Endometrial microvascular endothelial cells (primary cell): ENCODE measurements around the gene PKP4. TPM values are rescaled to one million over a fixed set of nuclear protein-coding genes. Genes with fewer than 3 reads are reported as not detected.

Source experiments
- in situ Hi-C: cut with HindIII; loops from 2 replicates; pipeline ENCODE4 v1.10.0; 2017; ENCODE audit warnings: low sequenced_read_pairs, low pct_unique_long_range_greater_than_20kb; ENCODE audit errors: inconsistent ontology term
- total RNA-seq: library from RNA; depleted of rRNA; stranded (reverse); fragments of >200 nt; gene quantifications from one replicate; pipeline ENCODE4 v1.2.3, GENCODE V29; 2015; ENCODE audit errors: inconsistent ontology term

Gene PKP4
- total RNA-seq, 1 donor from 2014 or later = 32.3 TPM

DNA sequence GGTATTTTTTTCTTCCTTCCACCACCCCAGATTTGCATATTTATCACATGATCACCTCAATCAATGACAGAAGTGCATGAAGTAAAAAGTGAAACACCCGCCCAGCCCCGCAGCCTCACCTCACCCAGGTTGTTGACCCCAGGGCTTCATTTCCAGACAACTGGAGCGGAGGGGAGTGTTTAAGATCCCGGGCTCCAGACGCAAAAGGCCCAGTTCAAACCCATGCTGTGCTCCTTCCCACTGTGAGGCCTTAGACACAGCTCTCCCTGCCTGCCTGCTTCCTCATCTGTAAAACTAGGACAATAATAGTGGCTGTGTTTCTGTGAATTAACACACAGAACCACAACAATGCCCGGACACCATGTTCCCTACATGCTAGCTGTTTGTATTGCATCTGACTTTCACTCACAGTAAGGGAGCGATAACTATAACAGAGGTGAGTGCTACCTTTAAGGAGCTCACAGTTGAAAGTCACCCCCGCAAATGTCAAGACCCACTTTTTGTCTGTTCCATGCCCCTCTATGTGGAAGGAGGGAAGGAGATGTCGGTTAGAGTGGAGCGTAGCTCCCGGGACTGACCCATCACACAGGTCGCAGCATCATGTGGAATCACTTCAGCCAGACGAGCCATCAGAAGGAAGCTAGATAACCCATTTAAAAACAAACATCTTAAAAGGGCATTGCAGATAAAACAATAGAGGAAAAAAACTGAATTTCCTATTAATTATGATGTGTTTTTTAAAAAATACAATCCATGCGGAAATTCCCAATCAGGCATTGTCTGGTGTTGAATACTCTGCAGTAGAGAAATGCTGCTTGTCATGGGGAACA lies 260.8 kb downstream of the PKP4 start:
- in situ Hi-C loops = no loop called here

DNA sequence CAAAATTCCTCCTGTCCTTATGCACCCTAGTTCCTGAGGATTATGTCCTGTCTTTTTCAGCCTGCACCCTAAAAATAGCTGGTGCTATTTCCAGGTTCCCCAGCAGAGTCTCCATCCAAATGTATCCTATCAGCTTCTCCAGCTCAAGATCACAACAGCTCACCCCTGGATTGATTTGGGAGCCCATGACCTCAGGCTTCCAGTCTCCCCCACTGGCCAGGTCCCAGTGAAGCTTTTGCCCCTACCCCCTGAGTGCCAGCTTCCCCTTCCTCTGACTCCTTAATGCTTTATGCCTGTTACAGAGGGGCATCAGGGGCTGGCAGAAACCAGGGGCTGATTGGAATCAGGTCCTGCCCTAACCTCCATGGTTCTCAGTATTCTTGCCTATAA lies 261.4 kb downstream of the PKP4 start:
- in situ Hi-C loops = no loop called here

DNA sequence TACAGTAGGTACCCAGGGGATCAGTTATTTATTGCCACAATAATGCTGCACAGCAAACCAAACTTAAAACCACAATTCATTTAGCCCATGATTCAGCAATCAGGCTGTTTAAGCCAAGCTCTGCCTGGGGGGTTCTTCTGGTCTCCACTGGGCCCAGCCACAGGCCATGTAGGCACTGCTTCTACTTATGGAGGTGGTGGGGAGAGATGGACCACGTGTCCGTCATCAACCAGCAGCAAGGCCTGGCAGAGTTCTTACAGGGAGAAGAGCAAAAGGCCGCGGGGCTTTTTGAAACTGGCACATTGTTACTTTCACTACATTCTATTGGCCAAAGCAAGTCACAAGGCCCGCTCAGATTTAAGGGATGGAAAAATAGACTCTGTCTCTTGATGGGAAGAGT lies 262.1 kb downstream of the PKP4 start:
- in situ Hi-C loops = no loop called here

DNA sequence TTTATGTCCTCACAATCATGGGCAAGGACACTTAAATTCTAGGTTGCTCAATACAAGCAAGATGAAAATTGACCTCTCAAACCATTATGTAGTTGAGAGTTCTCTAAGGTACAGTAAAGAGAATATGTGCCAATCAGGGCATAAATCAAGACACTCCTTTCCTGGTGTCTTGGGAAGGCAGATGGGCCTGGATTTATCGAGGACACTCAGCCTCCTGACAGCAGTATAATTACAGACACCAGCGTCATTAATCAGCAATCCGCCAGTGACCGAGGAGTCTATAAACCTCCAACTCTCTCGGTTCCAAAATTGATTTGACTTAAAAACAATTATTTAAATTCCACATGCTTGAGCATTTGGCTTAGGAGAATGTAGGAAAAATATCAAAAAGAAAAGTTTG lies 262.7 kb downstream of the PKP4 start:
- in situ Hi-C loops = no loop called here

DNA sequence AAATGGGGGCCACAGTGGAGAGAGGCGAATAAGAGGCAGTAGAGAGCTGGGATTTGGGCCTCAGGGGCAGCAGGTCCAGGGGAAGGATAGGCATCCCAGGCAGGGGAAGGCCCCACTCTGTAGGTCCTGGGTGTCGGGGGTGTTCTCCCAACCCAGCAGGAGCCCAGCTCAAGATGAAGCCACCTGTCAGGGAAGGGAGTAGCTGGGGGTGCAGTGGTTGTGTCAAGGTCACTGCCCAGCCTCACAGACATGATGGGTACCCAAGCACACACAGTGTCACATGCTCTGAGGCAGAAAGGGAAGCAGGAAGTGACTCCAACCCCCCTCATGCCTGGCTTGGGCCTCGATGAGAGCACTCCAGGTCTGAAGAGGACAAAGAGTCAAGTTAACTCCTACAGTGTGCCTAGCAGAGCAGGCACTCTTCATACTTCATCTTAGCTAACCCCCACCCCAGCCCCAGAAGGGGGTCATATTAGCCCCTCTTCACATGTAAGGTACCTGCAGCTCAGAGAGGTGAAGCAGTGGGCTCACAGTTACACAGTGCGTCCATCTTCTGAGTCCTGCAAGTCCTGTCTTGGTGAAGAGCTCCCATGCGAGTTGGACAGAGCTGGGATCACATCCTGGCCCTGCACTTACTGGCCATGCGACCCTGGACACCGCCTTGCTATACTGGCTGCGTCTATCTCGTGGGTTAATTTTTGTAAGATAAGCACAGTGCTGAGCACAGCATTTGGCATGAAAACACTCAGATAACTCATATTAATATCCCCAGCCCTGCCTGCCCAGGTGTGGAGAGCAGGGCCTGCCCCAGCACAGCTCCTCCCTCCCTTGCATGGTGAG lies 265.7 kb downstream of the PKP4 start:
- in situ Hi-C loops = no loop called here

DNA sequence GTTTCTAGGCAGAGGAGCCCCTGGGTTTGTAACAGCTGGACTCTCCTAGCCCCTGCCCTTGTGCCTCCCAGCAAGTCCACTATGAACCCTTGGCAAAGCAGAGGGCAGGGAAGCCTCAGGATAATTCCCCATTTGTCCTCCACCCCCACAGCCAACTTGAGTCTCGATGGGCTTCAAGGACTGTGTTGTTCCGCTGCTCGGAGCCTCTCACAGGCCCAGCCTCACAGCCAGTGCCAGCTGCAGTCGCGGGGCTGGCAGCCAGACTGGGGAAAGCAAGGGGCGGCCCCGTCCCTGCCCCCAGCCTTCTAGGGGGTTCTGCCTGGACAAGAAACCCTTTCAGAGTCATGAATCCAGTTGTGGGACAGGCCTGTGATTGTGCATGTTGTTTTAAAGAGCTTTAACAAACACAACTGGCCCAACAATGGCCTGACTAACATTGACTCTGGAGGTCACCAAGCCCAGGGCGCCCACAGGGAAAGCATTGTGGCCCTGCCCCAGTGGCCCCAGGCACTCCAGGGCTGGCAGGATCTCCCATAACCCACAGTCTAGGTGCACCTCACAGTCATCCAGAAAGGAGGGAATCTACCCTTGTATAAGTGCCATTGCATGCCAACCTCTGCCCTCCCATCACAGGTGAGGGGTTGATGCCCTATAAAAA lies 266.6 kb downstream of the PKP4 start:
- in situ Hi-C loops = no loop called here

DNA sequence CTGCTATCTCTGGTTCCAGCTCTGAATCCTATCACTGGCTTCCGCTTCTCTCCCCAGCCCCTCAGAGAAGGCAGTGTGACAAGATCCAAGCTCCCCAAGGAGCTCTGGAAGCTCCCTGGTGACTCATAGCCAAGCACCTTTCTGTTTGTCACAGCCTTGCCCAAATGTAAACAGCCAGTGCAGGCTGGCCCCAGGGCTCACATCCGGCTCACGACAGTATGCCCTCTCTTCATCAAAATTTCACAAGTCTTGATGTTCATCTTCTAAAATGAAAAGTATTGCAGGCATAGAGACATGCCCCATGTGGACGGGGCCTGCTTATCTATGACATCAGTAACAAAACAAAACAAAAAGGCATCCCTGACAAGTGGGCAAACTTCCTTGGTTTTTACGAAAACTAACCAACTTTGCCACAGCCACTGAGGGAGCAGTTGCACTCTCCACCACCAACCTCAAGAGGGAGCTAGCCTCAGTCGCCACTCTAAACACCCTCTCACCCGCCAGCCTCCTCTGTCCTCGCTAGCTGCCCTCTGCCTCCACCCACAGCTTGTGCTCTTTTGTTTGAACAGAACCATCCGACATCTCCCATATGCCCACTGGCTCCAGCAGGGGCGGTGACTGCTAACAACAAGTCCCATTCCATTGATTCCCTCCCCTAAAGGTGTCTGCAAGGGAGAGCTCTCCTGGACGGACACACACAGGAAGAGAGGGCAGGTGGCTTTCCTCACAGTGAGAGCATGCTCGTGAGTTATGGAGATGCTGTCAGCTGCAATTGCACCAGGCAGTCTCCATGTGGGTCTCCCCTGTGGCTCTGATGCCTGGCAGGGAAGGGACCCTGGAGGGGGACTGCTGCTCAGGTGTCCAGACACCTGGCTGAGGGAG lies 267.4 kb downstream of the PKP4 start:
- in situ Hi-C loops = no loop called here

DNA sequence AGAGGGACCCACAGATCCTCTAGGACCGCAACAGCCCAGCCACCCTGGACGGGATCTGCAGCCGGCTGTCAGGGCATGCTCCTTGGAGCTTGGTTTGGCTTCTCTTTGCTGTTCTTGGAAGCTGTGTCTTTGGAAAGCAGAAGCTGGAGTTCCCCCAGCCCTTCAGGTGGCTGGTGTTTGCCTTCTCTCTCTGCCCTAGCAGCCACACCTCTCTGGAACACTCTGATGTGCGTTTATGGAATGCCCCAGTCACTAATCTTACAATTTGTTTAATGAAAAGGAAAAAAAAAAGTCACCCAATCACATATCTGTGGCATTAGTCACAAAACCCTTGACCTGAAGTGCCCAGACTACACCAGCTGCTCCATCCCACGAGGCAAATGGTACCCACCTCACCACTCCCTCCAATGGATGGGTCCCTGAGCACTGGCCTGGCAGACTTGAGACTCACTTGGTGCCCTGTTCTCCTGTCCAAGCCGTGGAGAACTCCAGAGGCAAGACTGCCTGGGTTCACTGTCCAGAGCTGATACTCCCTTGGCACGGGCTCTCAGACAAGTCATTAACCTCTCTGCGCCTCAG lies 268.1 kb downstream of the PKP4 start:
- in situ Hi-C loops = loop anchor here (25.0 kb wide), 2 partner anchors 113 to 513 kb away; no protein-coding TSS in a partner anchor

DNA sequence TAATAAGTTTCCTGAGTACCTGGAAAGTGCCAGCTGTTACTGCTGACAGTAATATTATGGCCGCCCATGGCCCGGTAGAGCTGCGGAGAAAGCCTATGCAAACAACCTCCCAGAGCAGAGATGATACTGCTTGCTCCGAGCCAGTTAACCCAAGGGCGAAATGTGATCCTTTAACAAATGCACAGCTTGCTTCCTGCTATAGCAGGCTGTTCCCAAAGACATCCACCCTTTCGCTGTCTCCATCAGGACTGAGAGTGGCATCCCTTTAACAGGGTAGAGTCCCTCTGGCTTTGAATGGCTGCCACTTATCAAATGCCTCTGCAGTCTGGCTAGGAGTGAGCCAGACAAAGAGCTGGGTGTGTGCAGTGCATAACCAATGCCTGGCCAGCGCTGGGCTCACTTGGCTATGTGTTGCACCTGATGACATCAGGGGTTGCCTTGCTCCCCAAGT lies 268.7 kb downstream of the PKP4 start:
- in situ Hi-C loops = loop anchor here (25.0 kb wide), 2 partner anchors 113 to 513 kb away; no protein-coding TSS in a partner anchor

DNA sequence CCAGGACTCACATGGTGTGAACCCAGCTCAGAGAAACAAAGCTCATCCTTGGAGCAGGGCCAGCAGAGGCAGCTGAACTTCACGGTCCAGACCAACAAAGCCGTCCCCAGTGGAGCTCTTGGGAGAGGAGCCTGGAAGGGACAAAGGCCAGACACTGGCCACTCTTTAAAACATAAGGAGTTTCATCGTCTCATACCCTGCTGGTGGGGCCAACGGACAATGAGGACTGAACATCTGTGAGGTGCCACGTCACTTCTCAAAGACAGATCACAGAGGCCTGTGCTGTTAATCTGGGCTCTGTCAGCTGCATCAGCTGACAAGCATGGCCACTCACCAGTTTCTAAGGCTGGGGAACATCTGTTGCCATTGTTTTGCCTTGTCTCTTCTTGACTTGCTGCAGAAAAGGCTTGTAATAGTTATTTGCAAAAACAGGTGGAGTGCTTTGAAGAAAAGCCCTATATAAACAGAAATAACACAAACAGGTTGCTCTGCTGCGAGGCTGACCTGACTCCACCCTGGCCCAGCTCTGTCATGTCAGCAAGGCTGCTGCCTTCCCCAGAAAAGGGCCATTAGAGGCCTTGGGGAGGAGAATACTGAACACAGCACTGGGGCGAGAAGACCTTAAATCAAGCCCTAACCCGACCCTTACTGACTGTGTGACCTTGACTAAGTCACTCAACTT lies 270.3 kb downstream of the PKP4 start:
- in situ Hi-C loops = loop anchor here (25.0 kb wide), 2 partner anchors 115 to 515 kb away; no protein-coding TSS in a partner anchor

DNA sequence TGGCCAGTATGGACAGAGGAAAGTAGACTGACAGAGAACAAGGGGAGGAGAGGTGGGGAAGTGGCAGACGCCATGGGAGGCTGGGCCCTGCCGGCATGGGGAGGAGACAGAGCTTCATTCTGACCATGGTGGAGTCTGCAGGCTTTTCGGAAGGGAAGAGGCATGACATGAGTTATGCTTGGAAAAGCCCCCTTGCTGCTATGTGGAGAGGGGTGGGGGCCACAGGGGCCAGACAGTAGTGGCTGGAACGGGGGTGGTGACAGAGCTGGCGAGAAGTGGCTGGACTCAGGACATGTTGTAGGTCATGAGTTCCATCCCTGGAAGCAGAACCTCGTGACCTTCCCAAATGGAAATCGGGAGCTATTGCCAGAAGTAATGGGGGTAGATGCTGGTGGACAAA lies 271.7 kb downstream of the PKP4 start:
- in situ Hi-C loops = loop anchor here (25.0 kb wide), 2 partner anchors 116 to 516 kb away; no protein-coding TSS in a partner anchor

DNA sequence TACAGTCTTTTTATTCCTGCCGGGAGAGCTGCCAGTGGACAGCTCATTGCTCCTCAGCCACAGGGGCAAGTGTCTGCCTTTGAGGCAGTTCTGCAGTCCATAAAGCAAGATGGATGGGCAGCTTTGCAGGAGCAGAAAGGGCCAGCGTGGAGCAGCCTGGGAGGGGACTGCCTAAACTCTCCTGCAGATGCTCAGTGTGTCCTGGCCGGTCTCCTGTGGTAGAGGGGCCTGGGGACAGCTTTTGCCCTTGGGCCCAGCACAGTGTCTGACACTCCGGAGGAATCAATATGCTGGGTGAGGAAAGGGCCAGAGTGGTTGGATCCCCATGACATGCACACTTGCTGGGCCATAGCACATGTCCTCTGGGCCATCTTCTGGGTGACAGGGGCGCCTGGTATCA lies 272.7 kb downstream of the PKP4 start:
- in situ Hi-C loops = loop anchor here (25.0 kb wide), 2 partner anchors 117 to 517 kb away; no protein-coding TSS in a partner anchor

DNA sequence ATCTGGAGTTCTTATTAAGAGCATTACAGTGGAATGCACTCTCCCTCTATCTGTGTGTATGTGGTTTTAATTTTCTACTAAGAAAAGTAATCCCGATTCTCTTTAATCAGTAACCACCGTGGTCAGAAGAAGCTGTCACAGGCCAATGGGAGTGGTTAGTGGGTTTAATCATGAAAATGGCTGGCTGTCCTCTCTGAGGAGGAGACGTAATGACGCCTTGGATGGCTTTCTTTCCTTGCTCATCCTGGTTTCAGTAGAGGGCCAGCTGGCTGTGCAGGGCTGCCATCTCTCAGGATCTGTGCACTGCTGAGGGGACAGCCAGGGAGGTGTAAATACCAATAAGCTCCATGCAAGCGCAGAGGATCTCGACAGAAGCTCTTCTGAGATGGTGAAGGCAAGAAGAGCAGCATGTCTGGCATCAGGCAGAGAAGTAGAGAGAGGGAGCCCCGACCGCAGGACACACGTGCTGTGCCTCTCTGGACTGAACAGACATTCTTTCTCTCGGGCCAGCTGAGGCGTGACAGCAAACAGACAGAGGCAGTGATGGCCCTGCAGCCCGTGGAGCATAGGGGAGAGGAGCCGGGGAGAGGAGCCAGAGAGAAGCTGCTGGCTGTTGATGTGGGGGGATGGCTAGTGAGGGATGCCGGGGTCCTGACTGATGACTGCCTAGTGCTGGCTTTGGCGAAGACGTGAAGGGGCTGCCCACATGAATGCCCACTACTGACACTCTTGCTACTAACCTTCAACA lies 273.3 kb downstream of the PKP4 start:
- in situ Hi-C loops = loop anchor here (25.0 kb wide), 2 partner anchors 118 to 518 kb away; no protein-coding TSS in a partner anchor

DNA sequence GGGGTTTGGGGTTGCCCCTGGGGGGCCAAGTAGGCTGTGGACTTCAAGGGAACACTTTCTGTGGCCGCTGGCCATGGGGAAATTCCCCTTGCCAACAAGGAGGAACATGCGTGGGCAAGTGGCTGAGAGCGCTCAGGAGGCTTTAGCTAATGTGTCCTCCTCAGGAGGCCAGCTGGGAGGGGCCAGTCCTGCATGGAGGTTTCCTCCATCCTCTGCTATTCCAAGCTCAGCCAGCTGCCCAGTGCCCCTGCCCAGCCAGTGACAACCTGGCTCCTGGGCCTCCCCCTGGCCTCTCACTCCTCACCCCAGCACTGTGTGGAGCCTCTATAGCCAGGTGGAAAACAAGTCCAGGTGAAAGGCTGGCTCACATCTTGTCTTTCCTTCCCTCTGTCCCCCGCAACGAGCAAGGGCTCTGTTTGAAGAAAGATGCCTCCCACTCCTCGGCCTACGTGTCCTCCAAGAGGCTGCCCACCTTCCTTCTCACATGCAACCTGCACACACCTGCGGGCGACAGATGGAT lies 273.9 kb downstream of the PKP4 start:
- in situ Hi-C loops = loop anchor here (25.0 kb wide), 2 partner anchors 118 to 518 kb away; no protein-coding TSS in a partner anchor

DNA sequence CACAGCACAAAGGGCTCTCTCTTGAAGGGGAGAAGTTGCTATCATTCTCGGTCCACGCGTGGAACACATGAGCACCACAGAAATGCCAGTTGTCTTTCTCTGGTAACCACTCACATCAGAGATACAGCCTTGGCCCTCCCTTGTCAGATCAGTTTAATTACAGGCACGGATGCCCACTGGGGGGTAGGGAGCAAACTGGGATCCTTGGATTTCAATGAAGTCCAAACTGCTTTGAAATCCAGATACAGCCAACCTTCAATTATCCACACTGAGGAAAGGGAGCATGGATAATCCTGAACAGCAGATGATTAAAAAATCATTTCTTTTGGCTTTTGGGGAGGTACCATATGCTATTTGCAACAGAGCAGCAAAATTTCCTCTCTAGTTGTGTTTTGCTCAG lies 274.6 kb downstream of the PKP4 start:
- in situ Hi-C loops = loop anchor here (25.0 kb wide), 2 partner anchors 119 to 519 kb away; no protein-coding TSS in a partner anchor
